HG03045 (cell line): ENCODE results near the gene C11orf42.

ENCODE experiments used
- ATAC-seq: cut with Tn5 transposase; IDR thresholded peaks from one replicate; pipeline ENCODE4 v1.9.1; 2021; ENCODE audit warnings: mild to moderate bottlenecking, moderate library complexity; ENCODE audit not compliant: unreplicated experiment

The C11orf42 gene, protein sequence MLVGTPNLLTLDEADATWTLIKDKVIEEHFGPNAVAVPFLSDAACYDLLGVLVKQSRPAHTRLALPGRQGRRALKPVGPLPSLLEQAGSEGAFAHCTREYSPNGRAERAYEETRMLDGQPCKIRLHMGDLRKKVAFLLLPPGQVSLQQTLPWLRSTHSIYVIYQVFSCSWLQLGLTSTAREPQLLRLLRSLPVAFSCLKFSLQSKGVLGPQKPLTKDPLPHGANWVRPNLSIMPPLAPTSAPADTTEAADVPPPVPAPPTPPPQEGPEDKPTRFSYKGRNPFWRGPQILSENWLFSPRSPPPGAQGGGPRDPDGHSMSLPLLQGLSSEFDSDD

DNA sequence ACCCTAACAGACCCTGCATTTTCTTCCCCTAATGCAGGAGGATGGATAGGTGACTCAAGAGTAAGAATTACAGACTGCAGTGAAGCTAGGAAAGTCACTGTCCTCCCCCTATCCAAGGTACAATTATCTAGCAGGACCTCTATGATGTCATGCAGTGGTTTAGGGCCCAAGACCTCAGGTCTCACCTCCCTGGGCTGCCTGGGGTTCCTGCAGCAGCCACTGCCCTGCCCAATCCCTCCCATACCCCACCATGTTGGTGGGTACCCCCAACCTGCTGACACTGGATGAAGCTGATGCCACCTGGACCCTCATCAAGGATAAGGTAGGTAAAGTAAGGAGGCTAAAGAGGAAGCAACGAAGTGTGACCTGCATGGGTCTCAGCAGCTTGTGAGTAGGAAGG, at the start of gene C11orf42:
Gene C11orf42 (plus strand): TSS at position 192 of the 400 bp plus-strand sequence. CDS start 59 bp downstream, at position 251.
- no peak for ATAC-seq

DNA sequence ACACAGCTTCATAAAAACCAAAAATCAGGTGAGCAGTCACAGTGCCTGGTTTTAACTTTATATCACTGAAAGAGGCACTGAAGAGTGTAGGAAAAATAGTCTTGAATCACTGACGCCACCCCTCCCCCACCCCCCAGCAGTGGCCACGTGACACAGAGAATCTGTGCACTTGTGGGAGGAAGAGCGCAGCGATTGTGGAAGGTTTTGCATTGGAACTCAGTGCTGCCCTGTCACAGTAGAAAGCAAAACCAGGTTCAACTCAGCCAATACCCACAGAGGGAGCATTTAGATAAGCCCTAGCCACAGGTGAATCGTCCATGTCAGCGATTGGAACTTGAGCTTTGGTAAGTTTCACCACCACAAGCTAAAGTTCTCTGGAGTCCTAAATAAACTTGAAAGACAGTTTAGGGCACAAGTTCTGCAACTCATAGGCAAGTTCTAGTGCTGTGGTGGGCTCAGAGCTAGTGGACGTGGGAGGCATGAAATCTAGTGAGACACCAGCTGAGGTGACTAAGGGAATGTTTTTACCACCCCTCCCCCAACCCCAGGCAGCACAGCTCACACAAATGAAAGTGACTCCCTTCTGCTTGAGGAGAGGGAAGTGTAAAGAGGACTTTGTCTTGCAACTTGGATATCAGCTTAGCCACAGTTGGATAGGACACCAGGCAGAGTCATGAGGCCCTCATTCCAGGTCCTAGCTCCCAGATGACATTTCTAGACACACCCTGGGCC, 48.6 kb upstream of the C11orf42 start:
- no peak for ATAC-seq

DNA sequence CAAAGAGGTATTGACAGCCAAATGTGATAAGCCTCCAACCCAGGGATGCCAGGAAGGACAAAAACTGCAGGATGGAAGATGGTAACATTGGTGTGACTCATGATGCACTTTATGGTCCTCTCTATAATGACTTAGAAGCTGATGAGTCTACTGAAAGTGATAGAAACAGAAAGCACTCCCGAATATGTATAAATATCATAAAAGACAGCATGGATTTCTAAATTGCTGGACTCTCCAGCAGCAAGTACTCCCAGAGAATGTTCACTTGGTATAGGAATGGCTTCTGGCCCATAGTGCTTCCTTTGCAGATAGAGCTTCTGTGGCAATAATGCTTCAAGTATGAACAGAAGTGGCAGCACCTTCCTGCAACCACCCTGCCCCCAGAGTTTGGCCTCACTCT, 35.1 kb upstream of the C11orf42 start, which contains the start of gene OR52B2:
Gene OR52B2 (minus strand): TSS at position 101 of the 400 bp plus-strand sequence. CDS start 0 bp downstream, at position 101.
- no peak for ATAC-seq

DNA sequence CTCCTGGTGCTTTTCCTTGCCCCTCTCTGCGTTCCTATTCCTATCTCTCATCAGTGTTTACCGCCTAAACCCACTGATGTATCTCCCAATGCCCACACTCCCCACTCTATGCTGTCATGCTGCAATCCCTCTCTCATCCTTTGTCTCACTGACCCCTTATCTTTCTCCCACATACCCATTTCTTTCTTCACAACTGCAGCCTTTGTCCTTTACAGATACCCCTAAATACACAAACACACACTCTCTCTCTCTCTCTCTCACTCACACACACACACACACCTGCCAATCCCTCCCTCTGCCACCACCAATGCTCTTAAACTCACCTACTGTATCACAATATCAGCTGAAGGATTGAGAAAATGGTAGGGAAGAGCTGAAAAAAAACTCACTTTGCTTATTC, 29.9 kb upstream of the C11orf42 start:
- no peak for ATAC-seq

DNA sequence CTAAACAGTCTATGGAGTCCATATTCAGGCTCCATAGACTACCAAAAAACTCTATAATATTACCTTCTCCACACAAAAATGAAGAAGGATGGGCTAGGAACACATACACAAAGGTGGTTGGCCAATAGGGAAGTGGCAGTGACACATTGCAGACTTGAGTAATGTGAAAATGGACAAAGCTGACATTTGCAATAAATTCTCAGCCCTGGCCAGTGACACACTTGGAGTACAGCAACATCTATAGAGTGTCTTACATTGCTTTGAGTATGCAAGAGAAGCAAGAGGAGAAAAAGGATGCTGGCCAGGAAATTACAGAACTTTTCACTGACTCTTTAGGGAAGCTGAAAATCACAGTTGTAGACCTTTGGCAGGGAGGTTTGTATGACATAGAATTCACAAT, 13.6 kb upstream of the C11orf42 start:
- ATAC-seq, result no peak

DNA sequence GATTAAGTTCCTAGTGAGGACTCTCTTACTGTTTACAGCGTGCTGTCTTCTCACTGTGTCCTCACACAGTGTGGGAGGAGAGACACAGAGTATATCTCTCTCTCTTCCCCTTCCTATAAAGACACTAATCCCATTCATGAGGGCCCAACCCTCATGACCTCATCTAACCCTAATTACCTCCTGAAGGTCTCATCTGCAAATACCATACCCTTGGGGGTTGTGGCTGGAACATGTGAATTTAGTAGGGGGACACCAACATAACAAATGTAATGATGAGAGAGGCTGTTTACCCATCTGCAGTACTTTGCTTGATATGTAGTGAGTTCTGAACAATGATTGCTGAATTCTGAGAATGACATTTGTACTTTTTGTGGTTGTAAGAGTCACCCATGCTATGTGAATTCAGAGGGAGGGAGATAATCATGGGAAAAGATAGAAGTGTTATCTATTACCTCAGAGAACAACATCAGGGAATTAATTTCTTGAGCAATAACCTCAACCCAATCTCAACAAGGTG, 11.2 kb upstream of the C11orf42 start:
- ATAC-seq, result no peak

DNA sequence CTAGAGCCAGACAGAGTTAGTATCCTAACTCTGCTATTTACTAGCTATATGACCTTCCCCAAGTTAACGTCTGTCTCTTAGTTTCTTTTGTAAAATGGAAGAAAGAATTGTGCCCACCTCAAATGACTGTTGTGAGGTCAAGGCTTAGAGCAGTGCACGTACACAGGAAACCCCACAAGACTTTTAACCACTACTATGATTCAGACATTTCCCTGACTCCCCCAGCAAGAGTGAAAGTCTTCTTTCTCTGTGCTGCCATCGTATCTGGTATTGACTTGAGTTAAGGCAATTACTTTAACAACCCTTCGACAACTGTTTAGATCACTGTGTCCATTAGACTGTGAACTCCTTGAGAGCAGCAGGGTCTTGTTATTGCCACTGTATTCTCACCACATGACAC, 9.0 kb upstream of the C11orf42 start:
- no peak for ATAC-seq

DNA sequence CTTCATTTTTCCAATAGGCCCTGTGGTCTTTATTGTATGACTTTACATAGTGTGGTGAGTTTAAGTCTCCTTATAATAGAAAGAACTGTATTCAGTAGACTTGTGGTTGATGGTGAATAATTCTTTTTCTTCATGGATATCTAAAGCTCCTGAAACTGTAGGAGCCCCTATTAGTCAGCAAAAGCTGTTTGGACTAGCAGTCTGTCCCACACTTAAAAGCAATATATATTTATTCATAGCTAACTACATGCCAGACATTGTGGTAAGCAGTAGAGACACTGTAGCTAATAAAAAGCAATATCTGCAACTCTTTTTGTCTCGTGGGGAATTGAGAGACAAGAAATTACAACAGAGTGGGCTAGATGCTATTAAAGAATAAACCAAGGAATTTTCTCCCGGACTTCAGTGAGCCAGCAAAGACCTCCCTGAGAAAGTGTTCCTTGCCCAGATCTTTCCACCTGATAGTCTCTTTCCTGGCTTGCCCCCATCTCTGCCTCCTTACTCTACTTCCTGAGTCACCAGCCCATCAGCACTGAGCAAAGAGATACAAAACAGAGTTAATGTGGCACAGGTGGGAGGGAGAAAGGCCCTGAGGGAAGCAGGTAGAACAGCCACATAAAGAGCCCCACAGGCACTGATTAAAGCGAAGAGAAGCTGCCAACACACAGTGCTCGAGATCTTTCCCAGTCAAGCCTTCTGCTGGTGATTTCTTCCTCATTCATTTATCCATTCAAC, 7.7 kb upstream of the C11orf42 start:
- no peak for ATAC-seq

DNA sequence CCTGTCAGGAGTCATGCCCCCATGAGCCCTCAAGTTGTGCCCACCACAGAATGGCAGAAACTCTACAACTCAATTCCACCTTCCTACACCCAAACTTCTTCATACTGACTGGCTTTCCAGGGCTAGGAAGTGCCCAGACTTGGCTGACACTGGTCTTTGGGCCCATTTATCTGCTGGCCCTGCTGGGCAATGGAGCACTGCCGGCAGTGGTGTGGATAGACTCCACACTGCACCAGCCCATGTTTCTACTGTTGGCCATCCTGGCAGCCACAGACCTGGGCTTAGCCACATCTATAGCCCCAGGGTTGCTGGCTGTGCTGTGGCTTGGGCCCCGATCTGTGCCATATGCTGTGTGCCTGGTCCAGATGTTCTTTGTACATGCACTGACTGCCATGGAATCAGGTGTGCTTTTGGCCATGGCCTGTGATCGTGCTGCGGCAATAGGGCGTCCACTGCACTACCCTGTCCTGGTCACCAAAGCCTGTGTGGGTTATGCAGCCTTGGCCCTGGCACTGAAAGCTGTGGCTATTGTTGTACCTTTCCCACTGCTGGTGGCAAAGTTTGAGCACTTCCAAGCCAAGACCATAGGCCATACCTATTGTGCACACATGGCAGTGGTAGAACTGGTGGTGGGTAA, 6.1 kb upstream of the C11orf42 start, which contains the start of gene OR52W1:
Gene OR52W1 (plus strand): TSS at position 51 of the 637 bp plus-strand sequence. CDS start 0 bp downstream, at position 51.
- no peak for ATAC-seq

DNA sequence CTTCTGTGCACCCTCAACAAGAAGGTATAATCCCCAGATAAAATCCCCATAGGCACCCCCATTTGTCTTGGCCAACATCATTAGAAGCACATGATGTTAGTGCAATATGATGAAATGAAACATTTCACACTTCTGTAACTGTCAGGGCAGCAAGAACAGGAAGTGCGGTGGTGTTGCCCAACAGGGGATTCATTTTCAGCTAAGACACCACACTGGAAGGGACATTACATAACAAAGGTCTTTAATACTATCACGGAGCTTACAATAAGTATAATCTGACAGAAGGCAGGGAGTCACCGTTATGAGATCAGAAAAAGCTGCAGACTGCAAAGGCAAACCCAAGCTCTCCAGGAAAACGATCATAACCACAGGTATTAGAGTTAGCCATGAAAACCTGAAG, 4.4 kb upstream of the C11orf42 start:
- no peak for ATAC-seq

DNA sequence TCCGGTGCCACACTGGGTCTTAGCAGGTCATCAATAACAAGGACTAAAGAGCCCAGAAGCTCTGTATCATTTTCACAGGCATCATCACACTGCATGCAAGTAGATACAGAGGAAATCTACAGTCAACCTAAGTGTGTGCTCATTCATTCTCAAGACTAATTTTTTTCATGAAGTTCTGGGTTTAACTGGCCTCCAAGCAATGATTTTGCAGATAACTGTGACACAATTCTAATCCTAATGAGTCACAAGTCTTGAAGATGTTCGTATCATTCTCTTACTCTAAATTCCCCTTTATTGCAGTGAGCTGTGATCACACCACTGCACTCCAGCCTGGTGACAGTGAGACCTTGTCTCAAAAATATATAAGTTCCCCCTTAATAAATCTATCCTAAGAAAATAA, 3.9 kb upstream of the C11orf42 start:
- no peak for ATAC-seq

DNA sequence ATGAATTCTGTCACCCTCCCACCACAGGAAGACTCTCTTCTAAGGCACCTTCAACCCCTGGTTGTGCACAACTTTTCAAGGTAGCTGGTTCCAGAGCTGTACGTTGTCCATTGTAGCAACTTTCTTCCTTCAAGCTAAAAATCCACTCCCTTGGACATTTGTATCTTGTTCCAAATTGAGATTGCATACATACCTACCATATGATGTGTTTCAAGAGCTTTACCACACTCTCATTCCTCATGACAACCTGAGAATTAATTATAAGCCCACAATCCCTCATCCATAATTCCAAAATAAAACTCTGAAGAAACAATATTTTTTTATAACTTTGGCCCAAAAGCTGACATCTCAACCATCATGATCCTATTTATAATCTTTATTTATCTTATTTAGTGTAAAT, 3.3 kb upstream of the C11orf42 start:
- ATAC-seq, result no peak

DNA sequence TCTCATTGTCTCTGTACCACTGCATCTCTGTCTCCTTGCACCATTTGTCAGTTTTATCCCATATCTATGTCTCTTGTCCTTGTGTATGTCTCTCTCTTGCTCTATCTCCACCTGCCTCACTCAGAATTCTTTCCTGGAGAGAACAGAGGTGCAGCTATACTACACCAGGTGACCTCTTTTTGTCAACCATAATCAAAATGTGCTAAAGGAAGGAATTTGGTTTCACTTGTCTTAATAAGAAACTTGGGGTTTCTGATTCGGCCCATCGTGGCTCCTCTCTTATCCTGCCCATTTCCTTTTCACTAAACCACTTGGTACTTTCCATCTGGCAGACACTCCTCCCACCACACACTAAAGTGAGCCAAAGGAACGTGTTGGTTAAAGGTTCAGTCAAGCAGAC, 2.0 kb upstream of the C11orf42 start:
- ATAC-seq, result peak; percentile 61

DNA sequence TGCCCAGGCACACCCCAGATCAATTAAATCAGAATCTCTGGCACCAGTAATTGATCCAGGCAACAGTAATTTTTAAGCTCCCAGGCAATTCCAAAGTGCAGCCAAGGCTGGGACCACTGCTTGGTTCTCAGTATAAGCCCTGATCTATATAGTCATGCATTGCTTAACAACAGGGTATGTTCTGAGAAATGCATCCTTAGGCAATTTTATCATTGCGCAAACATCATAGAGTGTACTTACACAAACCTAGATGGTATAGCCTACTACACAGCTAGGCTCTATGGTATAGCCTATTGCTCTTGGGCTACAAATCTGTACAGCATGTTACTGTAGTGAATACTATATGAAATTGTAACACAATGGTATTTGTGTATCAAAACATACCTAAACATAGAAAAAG, 651 bp upstream of the C11orf42 start:
- no peak for ATAC-seq

DNA sequence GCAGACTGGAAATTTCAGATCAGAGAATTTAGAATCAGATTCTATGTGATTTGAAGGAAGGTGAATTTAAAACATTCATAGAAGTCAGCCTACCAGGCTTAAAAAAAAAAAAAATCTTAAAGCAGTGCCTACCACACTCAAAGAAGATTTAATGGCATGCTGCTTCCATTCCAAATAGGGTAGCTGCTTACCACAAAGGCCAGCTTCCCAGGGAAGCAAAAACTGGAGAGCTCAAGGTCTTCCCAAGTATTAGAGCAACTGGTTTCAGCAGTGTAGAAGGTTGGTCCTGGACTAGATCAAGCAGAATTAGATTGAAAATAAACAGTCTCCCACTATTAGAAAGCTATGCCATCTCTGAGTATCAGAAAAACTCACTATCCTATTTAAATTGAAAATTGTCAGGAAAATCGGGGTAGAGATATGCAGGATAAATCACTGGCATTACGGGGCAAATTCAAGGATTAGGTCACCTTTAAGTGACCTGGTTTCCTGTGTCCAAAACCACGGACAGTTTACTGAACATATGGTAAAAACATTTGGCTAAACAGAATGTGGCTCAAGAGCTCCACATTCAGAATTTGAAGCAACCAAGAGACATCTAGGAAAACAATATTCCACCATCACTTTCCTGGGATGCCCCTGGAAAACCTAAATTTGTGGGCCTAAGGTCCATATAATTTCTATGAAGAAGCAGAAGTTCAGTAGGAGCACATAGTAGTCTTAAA, 1.3 kb downstream of the C11orf42 start:
- ATAC-seq, result no peak

DNA sequence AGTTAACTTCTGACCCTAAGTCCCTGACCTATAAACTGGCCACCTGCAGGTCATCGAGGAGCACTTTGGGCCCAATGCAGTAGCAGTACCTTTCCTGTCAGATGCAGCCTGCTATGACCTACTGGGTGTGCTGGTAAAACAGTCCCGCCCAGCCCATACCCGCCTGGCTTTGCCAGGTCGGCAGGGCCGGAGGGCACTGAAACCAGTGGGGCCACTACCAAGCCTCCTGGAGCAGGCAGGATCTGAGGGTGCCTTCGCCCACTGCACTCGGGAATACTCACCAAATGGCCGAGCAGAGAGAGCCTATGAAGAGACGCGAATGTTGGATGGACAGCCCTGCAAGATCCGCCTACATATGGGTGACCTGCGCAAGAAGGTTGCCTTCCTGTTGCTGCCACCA, 4.4 kb downstream of the C11orf42 start:
- ATAC-seq, result no peak

DNA sequence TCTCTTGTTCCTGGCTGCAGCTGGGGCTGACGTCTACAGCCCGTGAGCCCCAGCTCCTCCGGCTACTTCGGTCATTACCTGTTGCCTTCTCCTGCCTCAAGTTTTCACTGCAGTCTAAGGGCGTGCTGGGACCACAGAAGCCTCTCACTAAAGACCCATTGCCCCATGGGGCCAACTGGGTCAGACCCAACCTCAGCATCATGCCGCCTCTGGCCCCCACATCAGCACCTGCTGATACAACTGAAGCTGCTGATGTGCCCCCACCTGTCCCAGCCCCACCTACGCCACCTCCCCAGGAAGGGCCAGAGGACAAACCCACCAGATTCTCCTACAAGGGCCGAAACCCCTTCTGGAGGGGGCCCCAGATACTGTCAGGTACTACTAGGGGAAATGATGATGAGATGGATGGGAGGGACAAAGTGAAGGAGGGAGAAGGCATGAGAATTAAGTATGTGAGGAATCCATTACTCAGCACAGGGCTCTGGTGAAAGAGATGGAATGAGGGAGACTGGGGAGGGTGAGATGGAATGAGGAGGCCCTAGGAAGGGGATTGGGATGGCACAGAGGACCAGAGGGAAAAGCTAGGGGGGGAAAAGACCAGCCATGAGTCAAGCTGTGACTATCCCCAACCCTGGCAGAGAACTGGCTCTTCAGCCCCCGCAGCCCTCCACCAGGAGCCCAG, 5.1 kb downstream of the C11orf42 start:
- no peak for ATAC-seq

DNA sequence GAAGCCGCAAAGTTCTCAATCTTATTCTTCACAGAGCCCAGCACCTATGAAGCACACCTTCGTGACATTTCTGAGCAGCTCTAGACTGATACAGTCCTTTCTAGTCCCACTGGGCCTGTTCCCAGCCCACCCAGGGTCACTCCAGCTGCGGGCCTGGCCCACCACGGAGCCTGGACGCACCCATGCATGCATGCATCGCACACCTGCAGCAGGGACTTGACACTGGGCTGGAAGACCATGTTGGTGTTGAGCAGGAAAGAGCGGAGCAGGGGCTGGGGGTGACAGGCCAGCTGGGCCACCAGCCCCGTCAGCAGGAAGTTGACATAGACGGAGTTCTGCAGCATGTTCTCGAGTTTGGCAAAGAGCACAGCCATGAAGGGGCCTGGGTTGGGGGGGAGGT, 9.2 kb downstream of the C11orf42 start:
- no peak for ATAC-seq

DNA sequence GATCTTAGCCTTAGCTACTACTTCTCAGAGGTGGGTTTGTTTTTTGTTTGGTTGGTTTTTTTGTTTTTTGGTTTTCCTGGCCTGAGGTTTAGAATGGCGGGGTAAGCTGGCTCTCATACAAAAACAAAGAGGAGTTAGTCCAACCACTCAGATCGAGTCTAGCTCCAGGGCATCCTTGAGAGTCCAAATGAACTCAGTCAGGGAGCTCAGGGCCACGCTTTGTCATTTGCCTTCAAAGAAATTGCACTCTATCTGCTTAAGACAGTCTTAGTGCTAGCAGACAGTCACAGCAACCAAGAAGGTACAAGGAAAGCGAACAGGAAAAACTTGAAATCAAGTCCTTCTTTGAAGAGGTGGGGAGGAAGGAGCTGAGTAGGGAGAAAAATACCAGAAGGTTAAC, 11.1 kb downstream of the C11orf42 start:
- no peak for ATAC-seq

DNA sequence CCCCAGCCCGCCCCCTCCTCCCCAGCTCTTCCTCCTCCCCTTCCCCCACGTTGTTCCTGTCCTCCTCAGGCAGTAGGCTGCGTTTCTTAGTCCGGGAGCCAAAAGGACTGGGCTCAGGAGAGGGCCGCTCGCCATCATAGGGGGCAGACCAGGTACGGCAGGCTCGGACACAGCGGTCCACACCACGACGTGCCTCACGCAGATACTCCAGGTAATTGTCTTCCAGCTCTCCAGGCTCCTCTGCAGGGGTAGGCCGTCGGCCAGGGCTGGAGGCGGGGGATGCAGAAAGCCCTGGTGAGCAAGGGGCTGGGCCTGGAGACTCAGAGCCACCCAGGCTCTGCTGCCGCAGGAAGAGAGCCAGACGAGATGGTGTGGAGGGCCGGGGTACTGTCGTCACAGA, 12.4 kb downstream of the C11orf42 start:
- no peak for ATAC-seq
